Mammary epithelial cell (primary cell): ENCODE data around the gene FOXO6.

Experiments used
- EZH2 ChIP-seq: IDR thresholded peaks from 2 replicates; pipeline ENCODE4 v1.6.1; 2012; ENCODE audit warnings: low read length, inconsistent platforms, borderline replicate concordance
- TF ChIP-seq, protein P1 (sequence below), 2 donors: IDR thresholded peaks in 1 of 2; conservative IDR thresholded peaks in 1 of 2; 2 replicates each; pipeline ENCODE4 v1.5.1; 2011 to 2012; ENCODE audit warnings: inconsistent platforms in 2 of 2, low read length in 2 of 2, mild to moderate bottlenecking in 2 of 2, control low read depth in 1 of 2, low read depth in 1 of 2; ENCODE audit not compliant: insufficient read depth in 1 of 2; ENCODE audit errors: extremely low read depth in 1 of 2

DNA sequence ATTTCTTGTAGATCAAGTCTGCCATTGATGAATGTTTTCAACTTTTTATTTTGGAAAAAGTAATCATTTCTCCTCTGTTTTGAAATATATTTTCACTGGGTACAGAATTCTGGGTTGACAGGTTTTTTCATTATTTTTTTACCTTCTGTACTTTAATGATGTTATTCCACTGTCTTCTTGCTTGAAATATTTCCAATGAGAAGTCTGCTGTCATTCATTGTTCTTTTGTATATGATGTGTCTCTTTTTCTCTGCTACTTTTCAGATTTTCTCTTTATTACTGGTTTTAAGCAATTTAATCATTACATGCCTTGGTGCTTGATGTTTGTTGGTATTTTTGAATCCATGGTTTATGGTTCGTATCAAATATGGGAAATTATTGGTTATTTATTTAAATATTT is 22.4 kb upstream of the FOXO6 start:
- TF ChIP-seq, protein P1, sequence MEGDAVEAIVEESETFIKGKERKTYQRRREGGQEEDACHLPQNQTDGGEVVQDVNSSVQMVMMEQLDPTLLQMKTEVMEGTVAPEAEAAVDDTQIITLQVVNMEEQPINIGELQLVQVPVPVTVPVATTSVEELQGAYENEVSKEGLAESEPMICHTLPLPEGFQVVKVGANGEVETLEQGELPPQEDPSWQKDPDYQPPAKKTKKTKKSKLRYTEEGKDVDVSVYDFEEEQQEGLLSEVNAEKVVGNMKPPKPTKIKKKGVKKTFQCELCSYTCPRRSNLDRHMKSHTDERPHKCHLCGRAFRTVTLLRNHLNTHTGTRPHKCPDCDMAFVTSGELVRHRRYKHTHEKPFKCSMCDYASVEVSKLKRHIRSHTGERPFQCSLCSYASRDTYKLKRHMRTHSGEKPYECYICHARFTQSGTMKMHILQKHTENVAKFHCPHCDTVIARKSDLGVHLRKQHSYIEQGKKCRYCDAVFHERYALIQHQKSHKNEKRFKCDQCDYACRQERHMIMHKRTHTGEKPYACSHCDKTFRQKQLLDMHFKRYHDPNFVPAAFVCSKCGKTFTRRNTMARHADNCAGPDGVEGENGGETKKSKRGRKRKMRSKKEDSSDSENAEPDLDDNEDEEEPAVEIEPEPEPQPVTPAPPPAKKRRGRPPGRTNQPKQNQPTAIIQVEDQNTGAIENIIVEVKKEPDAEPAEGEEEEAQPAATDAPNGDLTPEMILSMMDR (conservative IDR thresholded peaks at IDR 0.05 in 1 of 2, IDR thresholded peaks at IDR 0.05 in 1 of 2; ENCODE audit: extremely low read depth in 1 of 2, insufficient read depth in 1 of 2, low read depth in 1 of 2, low read length in 2 of 2), result no peak
- TF ChIP-seq EZH2, result no peak
